Esophagus squamous epithelium (tissue), 4 donors: ENCODE measurements around the gene M6PR.

ENCODE experiments used
- POLR2A ChIP-seq, 4 donors: fragments of 450-650 bp; IDR thresholded peaks; one replicate each; pipeline ENCODE4 v1.6.1; 2017; ENCODE audit warnings: antibody characterized with exemption in 4 of 4, mild to moderate bottlenecking in 4 of 4, moderate library complexity in 3 of 4
- TF ChIP-seq, protein P1 (sequence below), 6 experiments: fragments of 450-650 bp in 4 of 6; fragments of 200-600 bp in 2 of 6; sonication (generic) in 2 of 6; IDR thresholded peaks; one replicate each; pipeline ENCODE4 v1.5.1; 2016 to 2019; ENCODE audit warnings: antibody characterized with exemption in 6 of 6, mild to moderate bottlenecking in 4 of 6, moderate library complexity in 4 of 6

- TF ChIP-seq, protein P1, sequence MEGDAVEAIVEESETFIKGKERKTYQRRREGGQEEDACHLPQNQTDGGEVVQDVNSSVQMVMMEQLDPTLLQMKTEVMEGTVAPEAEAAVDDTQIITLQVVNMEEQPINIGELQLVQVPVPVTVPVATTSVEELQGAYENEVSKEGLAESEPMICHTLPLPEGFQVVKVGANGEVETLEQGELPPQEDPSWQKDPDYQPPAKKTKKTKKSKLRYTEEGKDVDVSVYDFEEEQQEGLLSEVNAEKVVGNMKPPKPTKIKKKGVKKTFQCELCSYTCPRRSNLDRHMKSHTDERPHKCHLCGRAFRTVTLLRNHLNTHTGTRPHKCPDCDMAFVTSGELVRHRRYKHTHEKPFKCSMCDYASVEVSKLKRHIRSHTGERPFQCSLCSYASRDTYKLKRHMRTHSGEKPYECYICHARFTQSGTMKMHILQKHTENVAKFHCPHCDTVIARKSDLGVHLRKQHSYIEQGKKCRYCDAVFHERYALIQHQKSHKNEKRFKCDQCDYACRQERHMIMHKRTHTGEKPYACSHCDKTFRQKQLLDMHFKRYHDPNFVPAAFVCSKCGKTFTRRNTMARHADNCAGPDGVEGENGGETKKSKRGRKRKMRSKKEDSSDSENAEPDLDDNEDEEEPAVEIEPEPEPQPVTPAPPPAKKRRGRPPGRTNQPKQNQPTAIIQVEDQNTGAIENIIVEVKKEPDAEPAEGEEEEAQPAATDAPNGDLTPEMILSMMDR (IDR thresholded peaks at IDR 0.05), result no peak
- no peak for TF ChIP-seq POLR2A (IDR thresholded peaks at IDR 0.05)
Observed at GRCh38 chr12:8958066-8958465, 8.6 kb upstream of the M6PR start.
